Neural cell (in vitro differentiated cells): ENCODE data around the gene TOP2B. TPM values are rescaled to one million over a fixed set of nuclear protein-coding genes. Genes with fewer than 3 reads are reported as not detected.

ENCODE experiments used
- H2AFZ ChIP-seq: fragments of 200-600, 300-800 bp; sonication (generic), shearing (Covaris generic); 2 replicates; pipeline ENCODE4 v1.6.0; 2014; ENCODE audit warnings: low read depth, mild to moderate bottlenecking, antibody characterized with exemption, low read length, moderate library complexity
- H3F3A ChIP-seq: fragments of 200-600 bp; shearing (Covaris generic); 2 replicates; pipeline ENCODE4 v1.6.1; 2016; ENCODE audit warnings: mild to moderate bottlenecking, moderate library complexity, mixed read lengths, antibody characterized with exemption, low read length; ENCODE audit not compliant: insufficient read depth, poor library complexity, severe bottlenecking
- H3K27ac ChIP-seq: fragments of 200-600, 300-800 bp; sonication (generic), shearing (Covaris generic); 2 replicates; pipeline ENCODE4 v1.5.1; 2014; ENCODE audit warnings: mild to moderate bottlenecking, low read length, moderate library complexity
- H3K27me3 ChIP-seq: fragments of 300-800, 200-600 bp; sonication (generic), shearing (Covaris generic); 2 replicates; pipeline ENCODE4 v1.6.0; 2014; ENCODE audit warnings: mild to moderate bottlenecking, low read depth, low read length, moderate library complexity; ENCODE audit not compliant: insufficient read depth
- H3K36me3 ChIP-seq: fragments of 300-800, 200-600 bp; sonication (generic), shearing (Covaris generic); 2 replicates; pipeline ENCODE4 v1.5.1; 2014; ENCODE audit warnings: mild to moderate bottlenecking, antibody characterized with exemption, low read length, moderate library complexity; ENCODE audit not compliant: insufficient read depth
- H3K4me2 ChIP-seq: fragments of 300-800, 200-600 bp; sonication (generic), shearing (Covaris generic); 2 replicates; pipeline ENCODE4 v1.6.0; 2014; ENCODE audit warnings: mild to moderate bottlenecking, low read length
- H3K4me3 ChIP-seq: fragments of 300-800, 200-600 bp; sonication (generic), shearing (Covaris generic); 2 replicates; pipeline ENCODE4 v1.5.1; 2014; ENCODE audit warnings: mild to moderate bottlenecking, low read length, moderate library complexity
- H3K79me2 ChIP-seq: fragments of 200-600 bp; shearing (Covaris generic); replicated peaks from 2 replicates; pipeline ENCODE4 v1.6.0; 2014; ENCODE audit warnings: mild to moderate bottlenecking, low read length, moderate library complexity; ENCODE audit not compliant: insufficient read depth
- H3K9ac ChIP-seq: fragments of 300-800, 200-600 bp; sonication (generic), shearing (Covaris generic); 2 replicates; pipeline ENCODE4 v1.6.1; 2016; ENCODE audit warnings: mild to moderate bottlenecking, low read length, mixed read lengths
- H3K9me2 ChIP-seq: fragments of 200-600 bp; shearing (Covaris generic); 2 replicates; pipeline ENCODE4 v1.6.1; 2016; ENCODE audit warnings: mild to moderate bottlenecking, low read length, mixed read lengths; ENCODE audit not compliant: insufficient read depth
- H3K9me3 ChIP-seq: fragments of 200-600, 300-800 bp; sonication (generic), shearing (Covaris generic); 2 replicates; pipeline ENCODE4 v1.6.1; 2016; ENCODE audit warnings: mild to moderate bottlenecking, mixed run types, low read length, moderate library complexity, mixed read lengths
- H4K20me1 ChIP-seq: fragments of 200-600 bp; shearing (Covaris generic); 2 replicates; pipeline ENCODE4 v1.6.1; 2016; ENCODE audit warnings: mild to moderate bottlenecking, mixed run types; ENCODE audit not compliant: insufficient read depth
- EP300 ChIP-seq: fragments of 450-650 bp; conservative IDR thresholded peaks from 2 replicates; pipeline ENCODE4 v1.6.1; 2014; ENCODE audit warnings: antibody characterized with exemption, mild to moderate bottlenecking, moderate library complexity; ENCODE audit not compliant: poor library complexity, severe bottlenecking
- EZH2 ChIP-seq: fragments of 200-600, 300-800 bp; shearing (Covaris generic), sonication (generic); IDR thresholded peaks from 2 replicates; pipeline ENCODE4 v1.6.1; 2014; ENCODE audit warnings: antibody characterized with exemption, low read length, borderline replicate concordance, mild to moderate bottlenecking; ENCODE audit not compliant: insufficient read depth, poor library complexity, severe bottlenecking
- MXI1 ChIP-seq: fragments of 450-650 bp; conservative IDR thresholded peaks from 2 replicates; pipeline ENCODE4 v1.6.1; 2014; ENCODE audit warnings: antibody characterized with exemption, mild to moderate bottlenecking; ENCODE audit not compliant: poor library complexity, severe bottlenecking
- POLR2AphosphoS5 ChIP-seq: IDR thresholded peaks from 2 replicates; pipeline ENCODE4 v1.6.1; 2012
- RAD21 ChIP-seq: fragments of 450-650 bp; conservative IDR thresholded peaks from 2 replicates; pipeline ENCODE4 v1.6.1; 2014; ENCODE audit warnings: antibody characterized with exemption, mild to moderate bottlenecking, moderate library complexity
- REST ChIP-seq: IDR thresholded peaks from 2 replicates; pipeline ENCODE4 v1.6.1; 2012; ENCODE audit warnings: borderline replicate concordance
- SMC3 ChIP-seq: fragments of 450-650 bp; conservative IDR thresholded peaks from 2 replicates; pipeline ENCODE4 v1.6.1; 2014; ENCODE audit warnings: antibody characterized with exemption, mild to moderate bottlenecking, moderate library complexity; ENCODE audit not compliant: poor library complexity
- TAF1 ChIP-seq: IDR thresholded peaks from 2 replicates; pipeline ENCODE4 v1.6.1; 2012; ENCODE audit warnings: low read depth
- polyA plus RNA-seq: library from polyadenylated mRNA; depleted of rRNA; stranded (reverse); fragments of >200 nt; gene quantifications from 2 replicates; pipeline ENCODE4 v1.2.3, GENCODE V29; 2014
- TF ChIP-seq, protein P1 (sequence below): fragments of 450-650 bp; IDR thresholded peaks from 2 replicates; pipeline ENCODE4 v1.5.1; 2014; ENCODE audit warnings: antibody characterized with exemption, mild to moderate bottlenecking, moderate library complexity; ENCODE audit not compliant: poor library complexity, severe bottlenecking

The TOP2B gene
- polyA plus RNA-seq, 1 donor from 2014 or later, result 440 TPM

- no peak overlapping the region for H2AFZ ChIP-seq
- H3K9ac ChIP-seq, result no peak overlapping the region
- no peaks in the 10 kb centered on the region for H3K9me3 ChIP-seq
- TF ChIP-seq SMC3 (no peak), EP300 (no peak), TAF1 (no peak), REST (no peak)
- H3K79me2 ChIP-seq, result no peaks in the 10 kb centered on the region
- no peak overlapping the region for H3K4me2 ChIP-seq
- no peak overlapping the region for H3K27ac ChIP-seq
- H4K20me1 ChIP-seq, result no peaks in the 10 kb centered on the region
- no peak overlapping the region for H3K4me3 ChIP-seq
- no peaks in the 10 kb centered on the region for H3K9me2 ChIP-seq
- peaks cover 3% of the 10 kb centered on the region for H3F3A ChIP-seq
- no peaks in the 10 kb centered on the region for H3K27me3 ChIP-seq
- H3K36me3 ChIP-seq, result no peaks in the 10 kb centered on the region
Observed at GRCh38 chr3:25592510-25592968, 72.2 kb downstream of the TOP2B start.

DNA sequence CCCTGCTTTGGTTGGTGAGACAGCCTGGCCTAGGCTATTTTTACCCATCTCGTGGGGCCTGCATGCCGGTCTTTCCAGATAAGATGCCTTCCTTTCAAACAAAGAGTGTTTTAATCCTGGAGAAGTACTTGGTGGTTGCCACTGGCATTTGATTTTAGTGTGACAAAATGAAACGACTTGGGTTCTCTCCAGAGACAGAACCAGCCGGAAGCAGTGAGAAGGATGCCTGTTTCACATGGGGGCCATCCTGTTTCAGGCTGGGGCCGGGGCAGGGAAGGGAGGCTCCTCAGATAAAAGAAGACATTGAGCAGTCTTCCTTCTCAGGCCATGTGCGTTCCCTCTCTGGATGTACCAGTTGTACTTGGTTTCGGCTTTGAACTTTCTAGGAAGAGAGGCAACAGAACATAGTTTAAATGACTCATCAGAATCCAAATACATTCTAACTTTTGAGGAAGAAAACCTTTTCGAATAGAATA, 74.9 kb downstream of the TOP2B start:
- Histone ChIP-seq H4K20me1 (no peaks in the 10 kb centered on the region), H3K4me2 (no peak overlapping the region)

More for the DNA sequence above, 74.9 kb downstream of the TOP2B start:
- TF ChIP-seq MXI1, result no peak
- no peak for TF ChIP-seq SMC3
- TF ChIP-seq POLR2AphosphoS5, result no peak
- TF ChIP-seq RAD21, result no peak
- no peak for TF ChIP-seq EZH2
- TF ChIP-seq, protein P1, sequence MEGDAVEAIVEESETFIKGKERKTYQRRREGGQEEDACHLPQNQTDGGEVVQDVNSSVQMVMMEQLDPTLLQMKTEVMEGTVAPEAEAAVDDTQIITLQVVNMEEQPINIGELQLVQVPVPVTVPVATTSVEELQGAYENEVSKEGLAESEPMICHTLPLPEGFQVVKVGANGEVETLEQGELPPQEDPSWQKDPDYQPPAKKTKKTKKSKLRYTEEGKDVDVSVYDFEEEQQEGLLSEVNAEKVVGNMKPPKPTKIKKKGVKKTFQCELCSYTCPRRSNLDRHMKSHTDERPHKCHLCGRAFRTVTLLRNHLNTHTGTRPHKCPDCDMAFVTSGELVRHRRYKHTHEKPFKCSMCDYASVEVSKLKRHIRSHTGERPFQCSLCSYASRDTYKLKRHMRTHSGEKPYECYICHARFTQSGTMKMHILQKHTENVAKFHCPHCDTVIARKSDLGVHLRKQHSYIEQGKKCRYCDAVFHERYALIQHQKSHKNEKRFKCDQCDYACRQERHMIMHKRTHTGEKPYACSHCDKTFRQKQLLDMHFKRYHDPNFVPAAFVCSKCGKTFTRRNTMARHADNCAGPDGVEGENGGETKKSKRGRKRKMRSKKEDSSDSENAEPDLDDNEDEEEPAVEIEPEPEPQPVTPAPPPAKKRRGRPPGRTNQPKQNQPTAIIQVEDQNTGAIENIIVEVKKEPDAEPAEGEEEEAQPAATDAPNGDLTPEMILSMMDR, result no peak
- no peak for TF ChIP-seq TAF1
- TF ChIP-seq REST, result no peak
- TF ChIP-seq EP300, result no peak
- Histone ChIP-seq H3K9ac (no peak overlapping the region), H3K79me2 (no peaks in the 10 kb centered on the region), H3F3A (no peaks in the 10 kb centered on the region), H3K9me3 (no peaks in the 10 kb centered on the region), H3K4me3 (no peak overlapping the region), H2AFZ (no peak overlapping the region), H3K27ac (no peak overlapping the region), H3K36me3 (no peaks in the 10 kb centered on the region), H3K27me3 (no peaks in the 10 kb centered on the region), H3K9me2 (no peaks in the 10 kb centered on the region)
